ES-I3 (cell line): Measurements from ENCODE around the gene TMOD3.

ENCODE experiments used
- H3K36me3 ChIP-seq: 2 replicates; pipeline ENCODE4 v1.6.1; 2013; ENCODE audit warnings: mild to moderate bottlenecking, low read length, control low read depth, moderate library complexity; ENCODE audit not compliant: insufficient read depth
- H3K4me1 ChIP-seq: 2 replicates; pipeline ENCODE4 v1.6.1; 2013; ENCODE audit warnings: mild to moderate bottlenecking, control low read depth, low read length; ENCODE audit not compliant: insufficient read depth
- H3K9ac ChIP-seq: 2 replicates; pipeline ENCODE4 v1.6.1; 2013; ENCODE audit warnings: low read depth, mild to moderate bottlenecking, low read length, moderate library complexity
- H3K9me3 ChIP-seq: 2 replicates; pipeline ENCODE4 v1.6.1; 2013; ENCODE audit warnings: mild to moderate bottlenecking, low read length, moderate library complexity; ENCODE audit not compliant: control insufficient read depth, insufficient read depth

TMOD3 gene

DNA sequence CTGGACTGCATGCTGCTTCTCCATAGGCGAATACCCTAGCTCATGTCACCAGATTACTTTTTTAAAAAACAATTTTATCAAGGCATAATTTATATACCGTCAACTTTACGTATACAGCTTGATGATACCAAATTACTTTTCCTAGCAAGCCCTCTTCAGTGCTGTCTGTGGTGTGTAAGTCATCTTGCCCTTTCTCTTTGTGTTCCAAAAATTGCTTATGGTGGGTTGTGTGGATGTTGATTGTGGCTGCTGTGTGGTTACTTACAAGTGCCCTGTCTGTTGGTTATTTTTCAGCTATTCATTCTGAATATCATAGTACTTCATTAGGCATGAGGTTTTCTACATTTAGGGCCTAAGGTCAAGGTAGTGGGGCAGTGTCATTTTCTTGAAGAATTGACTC lies 12.8 kb downstream of the TMOD3 start:
- Histone ChIP-seq H3K9me3 (no peaks in the 10 kb centered on the region), H3K4me1 (peaks cover 43% of the 10 kb centered on the region), H3K9ac (no peak overlapping the region), H3K36me3 (no peaks in the 10 kb centered on the region)

GRCh38 chr15:51842852-51843737 lies 13.6 kb downstream of the TMOD3 start:
- no peaks in the 10 kb centered on the region for H3K9me3 ChIP-seq
- no peaks in the 10 kb centered on the region for H3K36me3 ChIP-seq
- peaks cover 36% of the 10 kb centered on the region for H3K4me1 ChIP-seq
- H3K9ac ChIP-seq, result no peak overlapping the region

- Histone ChIP-seq H3K9ac (no peak overlapping the region), H3K9me3 (no peaks in the 10 kb centered on the region), H3K4me1 (peaks cover 33% of the 10 kb centered on the region), H3K36me3 (no peaks in the 10 kb centered on the region)
Observed at GRCh38 chr15:51844747-51845426, 15.4 kb downstream of the TMOD3 start.

GRCh38 chr15:51846066-51846462 lies 16.6 kb downstream of the TMOD3 start:
- H3K9ac ChIP-seq, result no peak overlapping the region; the same call in 1 of the 2 replicates
- H3K9me3 ChIP-seq, result no peaks in the 10 kb centered on the region
- H3K4me1 ChIP-seq, result peaks cover 30% of the 10 kb centered on the region
- no peaks in the 10 kb centered on the region for H3K36me3 ChIP-seq

- no peak overlapping the region; the same call in 1 of the 2 replicates for H3K9ac ChIP-seq
- no peaks in the 10 kb centered on the region for H3K36me3 ChIP-seq
- H3K4me1 ChIP-seq, result peaks cover 30% of the 10 kb centered on the region
- no peaks in the 10 kb centered on the region for H3K9me3 ChIP-seq
Observed at GRCh38 chr15:51846463-51847230, 17.2 kb downstream of the TMOD3 start.

DNA sequence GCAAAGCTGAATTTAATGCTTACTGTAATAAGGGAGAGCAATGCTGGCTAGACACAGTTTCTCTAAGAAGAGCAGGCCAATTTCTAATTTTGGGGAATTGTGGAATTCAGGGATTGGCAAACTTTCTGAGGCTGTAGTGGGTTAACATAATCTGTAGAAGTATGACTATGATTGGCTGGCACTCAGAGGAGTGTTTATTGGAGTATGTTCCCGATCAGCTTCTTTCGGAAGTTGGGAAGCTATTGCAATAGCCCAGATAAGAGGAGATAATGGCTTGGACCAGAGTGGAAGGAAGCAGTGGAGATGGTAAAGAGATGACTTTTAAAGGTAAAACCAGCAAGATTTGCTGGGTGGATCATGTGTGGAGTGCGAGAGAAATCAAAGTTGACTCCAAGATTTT lies 19.4 kb downstream of the TMOD3 start:
- H3K9me3 ChIP-seq, result no peaks in the 10 kb centered on the region
- H3K9ac ChIP-seq, result no peak overlapping the region
- peaks cover 13% of the 10 kb centered on the region for H3K4me1 ChIP-seq
- no peaks in the 10 kb centered on the region for H3K36me3 ChIP-seq

DNA sequence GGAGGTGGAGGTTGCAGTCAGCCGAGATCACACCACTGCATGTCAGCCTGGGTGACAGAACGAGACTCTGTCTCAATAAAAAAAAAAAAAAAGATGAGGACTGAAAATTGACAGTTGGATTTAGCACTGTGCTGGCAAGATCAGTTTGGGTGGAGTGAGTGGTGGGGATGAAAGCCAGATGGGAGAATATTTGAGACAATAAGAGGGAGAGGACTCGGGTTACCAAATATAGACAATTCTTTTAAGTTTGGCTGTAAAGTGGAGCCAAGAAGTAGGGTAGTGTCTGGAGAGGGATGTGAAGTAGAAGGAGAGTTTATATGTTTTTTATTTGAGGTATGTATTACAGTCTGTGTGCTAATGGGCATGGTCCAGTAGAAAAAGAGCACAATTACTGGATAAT lies 20.4 kb downstream of the TMOD3 start:
- H3K9ac ChIP-seq, result no peak overlapping the region
- no peaks in the 10 kb centered on the region for H3K9me3 ChIP-seq
- peaks cover 8% of the 10 kb centered on the region for H3K4me1 ChIP-seq
- H3K36me3 ChIP-seq, result no peaks in the 10 kb centered on the region

DNA sequence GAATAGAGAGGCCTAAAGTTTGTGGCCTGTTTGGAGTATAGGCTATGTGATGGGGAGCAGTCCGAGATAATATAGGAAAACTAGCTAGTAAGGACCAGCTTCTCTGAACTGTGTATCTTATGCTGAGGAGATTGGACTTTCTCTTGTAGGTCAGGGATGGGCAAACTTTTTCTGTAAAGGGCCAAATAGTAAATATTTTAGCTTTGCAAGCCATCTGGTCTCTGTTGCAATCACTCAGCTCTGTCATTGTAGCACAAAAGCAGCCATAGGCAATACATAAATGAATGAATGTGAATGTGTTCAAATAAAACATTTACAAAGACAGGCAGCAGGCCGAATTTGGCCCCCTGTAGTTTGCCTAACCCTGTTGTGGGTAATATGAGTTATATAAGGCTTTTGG lies 24.5 kb downstream of the TMOD3 start:
- Histone ChIP-seq H3K9ac (no peak overlapping the region), H3K9me3 (no peaks in the 10 kb centered on the region), H3K4me1 (peaks cover 10% of the 10 kb centered on the region), H3K36me3 (no peaks in the 10 kb centered on the region)

DNA sequence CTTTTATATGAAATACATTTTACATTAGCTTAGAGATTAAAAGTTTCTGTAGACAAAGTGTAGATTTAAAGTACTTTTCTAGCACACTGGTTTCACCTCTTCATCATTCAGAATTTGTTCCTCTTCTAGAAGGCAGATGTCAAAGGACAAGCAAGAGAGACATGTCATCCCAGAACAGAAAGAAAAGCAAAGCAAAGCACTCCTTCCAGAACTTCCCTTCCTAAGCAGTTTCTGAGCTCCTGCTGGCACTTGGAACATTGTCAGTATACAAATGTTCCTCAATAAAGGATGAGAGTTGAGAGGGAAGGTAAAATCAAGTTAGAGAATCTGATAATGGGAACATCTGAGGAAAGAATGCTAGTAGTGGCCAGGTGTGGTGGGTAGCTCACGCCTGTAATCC lies 26.2 kb downstream of the TMOD3 start:
- H3K4me1 ChIP-seq, result peaks cover 10% of the 10 kb centered on the region
- H3K9ac ChIP-seq, result no peak overlapping the region
- no peaks in the 10 kb centered on the region for H3K36me3 ChIP-seq
- H3K9me3 ChIP-seq, result no peaks in the 10 kb centered on the region

GRCh38 chr15:51856714-51857380 lies 27.4 kb downstream of the TMOD3 start:
- Histone ChIP-seq H3K9me3 (no peaks in the 10 kb centered on the region), H3K4me1 (peaks cover 10% of the 10 kb centered on the region), H3K36me3 (no peaks in the 10 kb centered on the region), H3K9ac (no peak overlapping the region)

DNA sequence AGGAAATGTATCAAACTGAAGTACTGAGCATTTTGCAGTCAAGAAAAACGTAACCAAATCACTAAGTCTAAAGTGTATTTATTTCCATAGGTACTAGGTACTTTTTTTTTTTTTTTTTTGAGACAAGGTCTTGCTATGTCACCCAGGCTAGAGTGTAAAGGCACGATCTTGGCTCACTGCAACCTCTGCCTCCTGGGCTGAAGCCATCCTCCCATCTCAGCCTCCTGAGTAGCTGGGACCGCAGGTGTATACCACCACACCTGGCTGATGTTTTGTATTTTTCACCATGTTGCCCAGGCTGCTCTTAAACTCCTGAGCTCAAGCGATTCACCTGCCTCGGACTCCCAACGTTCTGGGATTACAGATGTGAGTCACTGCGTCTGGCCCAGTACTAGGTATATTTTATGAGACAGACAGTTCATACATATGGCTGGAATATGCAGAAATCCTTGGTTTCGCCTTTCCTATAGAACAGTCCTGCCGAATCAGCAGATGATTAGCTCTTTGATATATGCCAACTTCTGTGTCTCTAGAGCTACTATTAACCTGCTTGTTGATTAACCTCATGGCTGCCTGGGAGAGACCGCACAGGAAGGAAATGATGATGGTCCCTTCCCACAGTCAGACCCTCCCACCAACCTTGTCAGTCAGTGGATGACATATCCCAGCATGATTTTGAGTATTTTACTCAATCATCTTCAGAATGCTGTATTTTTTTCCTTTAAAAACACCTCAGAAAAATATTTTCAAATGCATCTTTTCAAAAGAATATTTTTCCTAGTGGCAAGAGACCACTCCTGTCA lies 32.3 kb downstream of the TMOD3 start:
- Histone ChIP-seq H3K4me1 (peaks cover 9% of the 10 kb centered on the region; the same call in 1 of the 2 replicates), H3K9ac (no peak overlapping the region), H3K9me3 (no peaks in the 10 kb centered on the region), H3K36me3 (no peaks in the 10 kb centered on the region)

GRCh38 chr15:51863131-51863530 lies 33.7 kb downstream of the TMOD3 start:
- Histone ChIP-seq H3K4me1 (peaks cover 11% of the 10 kb centered on the region; the same call in 1 of the 2 replicates), H3K36me3 (no peaks in the 10 kb centered on the region), H3K9me3 (no peaks in the 10 kb centered on the region), H3K9ac (no peak overlapping the region)

GRCh38 chr15:51864408-51865056 lies 35.1 kb downstream of the TMOD3 start:
- Histone ChIP-seq H3K4me1 (peaks cover 11% of the 10 kb centered on the region; the same call in 1 of the 2 replicates), H3K9me3 (no peaks in the 10 kb centered on the region), H3K36me3 (no peaks in the 10 kb centered on the region), H3K9ac (no peak overlapping the region)
